GM19324 (cell line): ENCODE measurements around the gene PDE8B.

ENCODE experiments used
- ATAC-seq: cut with Tn5 transposase; IDR thresholded peaks from one replicate; pipeline ENCODE4 v1.9.1; 2021; ENCODE audit warnings: mild to moderate bottlenecking, moderate library complexity; ENCODE audit not compliant: unreplicated experiment, low FRiP score

The PDE8B gene

GRCh38 chr5:77316871-77317661, 106.6 kb downstream of the PDE8B start:
- ATAC-seq = no peak

GRCh38 chr5:77318060-77318459, 107.6 kb downstream of the PDE8B start:
- ATAC-seq = no peak

GRCh38 chr5:77319117-77319804, 108.8 kb downstream of the PDE8B start:
- no peak for ATAC-seq

GRCh38 chr5:77321793-77322394, 111.4 kb downstream of the PDE8B start:
- ATAC-seq = no peak

- ATAC-seq = no peak
Measured at GRCh38 chr5:77322406-77322805, 111.9 kb downstream of the PDE8B start.

- ATAC-seq = no peak
Measured at GRCh38 chr5:77325921-77326541, 115.6 kb downstream of the PDE8B start.

GRCh38 chr5:77326986-77327734, 116.7 kb downstream of the PDE8B start:
- no peak for ATAC-seq

GRCh38 chr5:77328930-77329647, 118.6 kb downstream of the PDE8B start:
- ATAC-seq = no peak

- no peak for ATAC-seq
Measured at GRCh38 chr5:77329664-77330430, 119.4 kb downstream of the PDE8B start.

GRCh38 chr5:77333036-77333435, 122.6 kb downstream of the PDE8B start:
- ATAC-seq = no peak

GRCh38 chr5:77333451-77334123, 123.1 kb downstream of the PDE8B start:
- ATAC-seq = no peak

GRCh38 chr5:77337246-77337645, 126.8 kb downstream of the PDE8B start:
- ATAC-seq = no peak

- ATAC-seq = no peak
Measured at GRCh38 chr5:77337686-77338085, 127.2 kb downstream of the PDE8B start.

GRCh38 chr5:77339337-77339890, 128.9 kb downstream of the PDE8B start:
- no peak for ATAC-seq

- no peak for ATAC-seq
Measured at GRCh38 chr5:77343165-77343564, 132.7 kb downstream of the PDE8B start.

GRCh38 chr5:77347435-77348098, 137.1 kb downstream of the PDE8B start:
- no peak for ATAC-seq

GRCh38 chr5:77353251-77353650, 142.8 kb downstream of the PDE8B start:
- no peak for ATAC-seq

GRCh38 chr5:77354454-77354853, 144.0 kb downstream of the PDE8B start:
- ATAC-seq = no peak
